GM06990 (cell line): ENCODE data around the gene IRF4.
"Not testable (repeated sequence)": the region's sequence is repeated elsewhere in the genome, so short reads cannot be mapped to it uniquely, and the experiment has no call there.

Experiments
- DNase-seq: peaks from one replicate; pipeline ENCODE4 v3.0.0-alpha.2; 2011; ENCODE audit not compliant: insufficient read length; ENCODE audit errors: extremely low read depth
- H3K27me3 ChIP-seq: replicated peaks from 2 replicates; pipeline ENCODE4 v1.6.0; 2011; ENCODE audit warnings: low read length; ENCODE audit not compliant: control insufficient read depth, insufficient read depth
- H3K36me3 ChIP-seq: 2 replicates; pipeline ENCODE4 v1.5.1; 2011; ENCODE audit warnings: low read length; ENCODE audit not compliant: control insufficient read depth, insufficient read depth
- H3K4me3 ChIP-seq: replicated peaks from 2 replicates; pipeline ENCODE4 v1.5.1; 2011; ENCODE audit warnings: low read depth, mild to moderate bottlenecking, control low read depth, low read length
- TF ChIP-seq, protein P1 (sequence below): IDR thresholded peaks from 2 replicates; pipeline ENCODE4 v1.5.1; 2011; ENCODE audit warnings: low read length, control low read depth, mild to moderate bottlenecking, inconsistent platforms; ENCODE audit not compliant: insufficient read depth, poor library complexity, severe bottlenecking

Gene IRF4

DNA sequence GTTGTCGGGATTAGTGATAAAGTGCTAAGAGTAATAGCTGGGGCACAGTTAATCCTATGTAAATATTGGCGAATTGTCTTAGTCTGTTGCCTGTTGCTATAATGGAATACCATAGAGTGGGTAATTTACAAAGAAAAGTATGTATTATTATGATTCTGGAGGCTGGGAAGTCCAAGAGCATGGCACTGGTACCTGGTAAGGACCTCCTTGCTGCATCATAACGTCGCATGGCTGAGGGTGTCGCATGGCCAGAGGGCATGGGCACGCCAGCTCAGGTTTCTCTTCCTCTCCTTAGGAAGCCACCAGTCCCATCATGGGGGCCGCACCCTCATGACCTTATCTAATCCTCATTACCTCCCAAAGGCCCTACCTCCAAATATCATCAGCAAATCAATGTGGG lies 29.7 kb downstream of the IRF4 start:
- TF ChIP-seq, protein P1, sequence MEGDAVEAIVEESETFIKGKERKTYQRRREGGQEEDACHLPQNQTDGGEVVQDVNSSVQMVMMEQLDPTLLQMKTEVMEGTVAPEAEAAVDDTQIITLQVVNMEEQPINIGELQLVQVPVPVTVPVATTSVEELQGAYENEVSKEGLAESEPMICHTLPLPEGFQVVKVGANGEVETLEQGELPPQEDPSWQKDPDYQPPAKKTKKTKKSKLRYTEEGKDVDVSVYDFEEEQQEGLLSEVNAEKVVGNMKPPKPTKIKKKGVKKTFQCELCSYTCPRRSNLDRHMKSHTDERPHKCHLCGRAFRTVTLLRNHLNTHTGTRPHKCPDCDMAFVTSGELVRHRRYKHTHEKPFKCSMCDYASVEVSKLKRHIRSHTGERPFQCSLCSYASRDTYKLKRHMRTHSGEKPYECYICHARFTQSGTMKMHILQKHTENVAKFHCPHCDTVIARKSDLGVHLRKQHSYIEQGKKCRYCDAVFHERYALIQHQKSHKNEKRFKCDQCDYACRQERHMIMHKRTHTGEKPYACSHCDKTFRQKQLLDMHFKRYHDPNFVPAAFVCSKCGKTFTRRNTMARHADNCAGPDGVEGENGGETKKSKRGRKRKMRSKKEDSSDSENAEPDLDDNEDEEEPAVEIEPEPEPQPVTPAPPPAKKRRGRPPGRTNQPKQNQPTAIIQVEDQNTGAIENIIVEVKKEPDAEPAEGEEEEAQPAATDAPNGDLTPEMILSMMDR: no peak

GRCh38 chr6:422433-423054 lies 31.0 kb downstream of the IRF4 start:
- TF ChIP-seq, protein P1: no peak
- DNase-seq: no peak
- no peak overlapping the region for H3K4me3 ChIP-seq
- no peaks in the 10 kb centered on the region for H3K27me3 ChIP-seq
- H3K36me3 ChIP-seq: no peaks in the 10 kb centered on the region

More for the DNA sequence above, 29.7 kb downstream of the IRF4 start:
- Histone ChIP-seq H3K36me3 (no peaks in the 10 kb centered on the region), H3K27me3 (no peaks in the 10 kb centered on the region), H3K4me3 (no peak overlapping the region)
- no peak for DNase-seq

GRCh38 chr6:423055-423798 lies 31.7 kb downstream of the IRF4 start:
- TF ChIP-seq, protein P1: no peak
- H3K4me3 ChIP-seq: no peak overlapping the region
- DNase-seq: no peak
- H3K27me3 ChIP-seq: no peaks in the 10 kb centered on the region
- H3K36me3 ChIP-seq: no peaks in the 10 kb centered on the region

GRCh38 chr6:423799-424345 lies 32.3 kb downstream of the IRF4 start:
- Histone ChIP-seq H3K36me3 (no peaks in the 10 kb centered on the region), H3K4me3 (no peak overlapping the region), H3K27me3 (no peaks in the 10 kb centered on the region)
- TF ChIP-seq, protein P1: no peak
- DNase-seq: no peak

- TF ChIP-seq, protein P1: no peak
Measured at GRCh38 chr6:424741-425417, 33.3 kb downstream of the IRF4 start.

DNA sequence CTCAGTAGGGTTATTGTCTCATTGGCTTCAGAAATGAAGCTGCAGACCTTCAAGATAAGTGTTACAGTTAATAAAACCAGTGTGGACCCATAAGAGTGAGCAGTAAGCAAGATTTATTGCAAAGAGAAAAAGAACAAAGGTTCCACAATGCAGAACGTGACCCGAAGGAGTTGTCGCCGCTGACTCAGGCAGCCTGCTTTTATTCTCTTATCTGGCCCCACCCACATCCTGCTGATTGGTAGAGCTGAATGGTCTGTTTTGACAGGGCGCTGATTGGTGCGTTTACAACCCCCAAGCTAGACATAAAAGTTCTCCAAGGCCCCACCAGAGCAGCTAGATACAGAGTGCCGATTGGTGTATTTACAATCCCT lies 33.9 kb downstream of the IRF4 start:
- not testable (repeated sequence) for H3K4me3 ChIP-seq

More at GRCh38 chr6:424741-425417, 33.3 kb downstream of the IRF4 start:
- no peak for DNase-seq
- Histone ChIP-seq H3K4me3 (no peak overlapping the region), H3K27me3 (no peaks in the 10 kb centered on the region), H3K36me3 (no peaks in the 10 kb centered on the region)

GRCh38 chr6:426198-426738 lies 34.7 kb downstream of the IRF4 start:
- not testable (repeated sequence) for H3K27me3 ChIP-seq, H3K4me3 ChIP-seq, DNase-seq, H3K36me3 ChIP-seq

More for the DNA sequence above, 33.9 kb downstream of the IRF4 start:
- not testable (repeated sequence) for H3K27me3 ChIP-seq, DNase-seq, H3K36me3 ChIP-seq
